GM18951 (cell line): ENCODE measurements around the gene RBX1.
"Not testable (repeated sequence)": the region's sequence is repeated elsewhere in the genome, so short reads cannot be mapped to it uniquely, and the experiment has no call there.

ENCODE experiments used
- POLR2A ChIP-seq: IDR thresholded peaks from 4 replicates; pipeline ENCODE4 v1.6.1; 2011; ENCODE audit warnings: mild to moderate bottlenecking; ENCODE audit not compliant: insufficient read length, insufficient read depth; ENCODE audit errors: extremely low read depth
- in situ Hi-C: fragments of 300-500 bp; cut with MboI; formaldehyde crosslinking; loops from one replicate; pipeline ENCODE4 v1.12.0; 2022; ENCODE audit warnings: low sequenced_read_pairs, mixed read lengths, inconsistent platforms; ENCODE audit not compliant: unreplicated experiment

The RBX1 gene

GRCh38 chr22:40979871-40980270, 28.7 kb downstream of the RBX1 start:
- in situ Hi-C loops = no loop called here
- TF ChIP-seq POLR2A = no peak

- in situ Hi-C loops = no loop called here
Measured at GRCh38 chr22:40982482-40983385, 31.6 kb downstream of the RBX1 start.

GRCh38 chr22:40991298-40991697, 40.1 kb downstream of the RBX1 start:
- in situ Hi-C loops = no loop called here
- no peak for TF ChIP-seq POLR2A

More at GRCh38 chr22:40982482-40983385, 31.6 kb downstream of the RBX1 start:
- TF ChIP-seq POLR2A = no peak

GRCh38 chr22:40995821-40996220, 44.6 kb downstream of the RBX1 start:
- no peak for TF ChIP-seq POLR2A
- in situ Hi-C loops = no loop called here

- in situ Hi-C loops = no loop called here
- TF ChIP-seq POLR2A = no peak
Measured at GRCh38 chr22:40997520-40997919, 46.3 kb downstream of the RBX1 start.

- TF ChIP-seq POLR2A = no peak
- in situ Hi-C loops = no loop called here
Measured at GRCh38 chr22:41000040-41000565, 48.9 kb downstream of the RBX1 start.

- in situ Hi-C loops = no loop called here
- no peak for TF ChIP-seq POLR2A
Measured at GRCh38 chr22:41000941-41001721, 50.0 kb downstream of the RBX1 start.

- no peak for TF ChIP-seq POLR2A
Measured at GRCh38 chr22:41001722-41002122, 50.5 kb downstream of the RBX1 start.

GRCh38 chr22:41002386-41002785, 51.2 kb downstream of the RBX1 start:
- in situ Hi-C loops = not testable (repeated sequence)

More at GRCh38 chr22:41001722-41002122, 50.5 kb downstream of the RBX1 start:
- in situ Hi-C loops = no loop called here

GRCh38 chr22:41003066-41003465, 51.9 kb downstream of the RBX1 start:
- in situ Hi-C loops = no loop called here
- TF ChIP-seq POLR2A = no peak

GRCh38 chr22:41003976-41004375, 52.8 kb downstream of the RBX1 start:
- in situ Hi-C loops = no loop called here

GRCh38 chr22:41009222-41009948, 58.2 kb downstream of the RBX1 start:
- in situ Hi-C loops = no loop called here
- no peak for TF ChIP-seq POLR2A

More at GRCh38 chr22:41003976-41004375, 52.8 kb downstream of the RBX1 start:
- TF ChIP-seq POLR2A = no peak

- TF ChIP-seq POLR2A = no peak
- in situ Hi-C loops = no loop called here
Measured at GRCh38 chr22:41015003-41015402, 63.8 kb downstream of the RBX1 start.
